GM06990 (cell line): ENCODE measurements around the gene C10orf67.

ENCODE experiments used
- DNase-seq: peaks from one replicate; pipeline ENCODE4 v3.0.0-alpha.2; 2011; ENCODE audit not compliant: insufficient read length; ENCODE audit errors: extremely low read depth
- H3K27me3 ChIP-seq: replicated peaks from 2 replicates; pipeline ENCODE4 v1.6.0; 2011; ENCODE audit warnings: low read length; ENCODE audit not compliant: control insufficient read depth, insufficient read depth
- H3K36me3 ChIP-seq: 2 replicates; pipeline ENCODE4 v1.5.1; 2011; ENCODE audit warnings: low read length; ENCODE audit not compliant: control insufficient read depth, insufficient read depth
- H3K4me3 ChIP-seq: replicated peaks from 2 replicates; pipeline ENCODE4 v1.5.1; 2011; ENCODE audit warnings: low read depth, mild to moderate bottlenecking, control low read depth, low read length
- TF ChIP-seq, protein P1 (sequence below): IDR thresholded peaks from 2 replicates; pipeline ENCODE4 v1.5.1; 2011; ENCODE audit warnings: low read length, control low read depth, mild to moderate bottlenecking, inconsistent platforms; ENCODE audit not compliant: insufficient read depth, poor library complexity, severe bottlenecking

Gene C10orf67

DNA sequence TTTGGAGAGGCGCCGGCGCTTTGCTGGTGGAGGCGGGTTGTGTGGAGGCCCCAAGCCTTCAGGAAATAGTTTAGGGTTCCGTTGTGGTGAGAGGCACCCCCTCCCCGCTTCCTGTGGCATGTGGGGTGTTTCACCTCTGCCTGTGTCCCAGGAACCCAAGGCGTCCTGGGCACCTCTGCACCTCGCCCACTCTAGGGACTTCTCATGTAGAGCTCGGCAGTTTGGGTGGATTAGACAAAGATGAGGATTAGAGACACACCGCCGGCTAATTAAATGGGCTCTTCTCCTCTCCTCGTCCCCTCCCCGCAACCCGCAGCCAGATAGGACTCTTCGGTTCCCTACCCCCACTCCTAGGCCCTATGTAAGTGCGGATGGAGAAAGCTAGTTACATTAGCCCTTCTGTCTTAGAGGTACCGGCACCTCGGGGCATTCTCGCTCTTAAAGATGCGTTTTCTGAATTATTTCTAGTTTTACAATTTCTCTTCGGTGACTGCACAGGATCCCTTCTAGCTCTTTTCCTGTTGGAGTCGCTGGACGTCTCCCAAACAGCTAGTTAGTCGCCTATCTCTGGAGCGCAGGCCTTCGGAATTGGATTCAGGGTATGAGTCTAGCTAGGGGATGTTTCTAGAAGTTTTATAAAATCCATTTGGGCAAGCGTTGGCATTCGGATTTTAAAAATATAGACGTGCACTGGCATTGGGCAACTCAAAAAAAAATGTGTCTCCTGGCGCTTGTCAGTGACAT, 144.7 kb downstream of the C10orf67 start:
- Histone ChIP-seq H3K27me3 (peaks cover 2% of the 10 kb centered on the region), H3K36me3 (no peaks in the 10 kb centered on the region), H3K4me3 (no peak overlapping the region)
- no peak for DNase-seq
- TF ChIP-seq, protein P1, sequence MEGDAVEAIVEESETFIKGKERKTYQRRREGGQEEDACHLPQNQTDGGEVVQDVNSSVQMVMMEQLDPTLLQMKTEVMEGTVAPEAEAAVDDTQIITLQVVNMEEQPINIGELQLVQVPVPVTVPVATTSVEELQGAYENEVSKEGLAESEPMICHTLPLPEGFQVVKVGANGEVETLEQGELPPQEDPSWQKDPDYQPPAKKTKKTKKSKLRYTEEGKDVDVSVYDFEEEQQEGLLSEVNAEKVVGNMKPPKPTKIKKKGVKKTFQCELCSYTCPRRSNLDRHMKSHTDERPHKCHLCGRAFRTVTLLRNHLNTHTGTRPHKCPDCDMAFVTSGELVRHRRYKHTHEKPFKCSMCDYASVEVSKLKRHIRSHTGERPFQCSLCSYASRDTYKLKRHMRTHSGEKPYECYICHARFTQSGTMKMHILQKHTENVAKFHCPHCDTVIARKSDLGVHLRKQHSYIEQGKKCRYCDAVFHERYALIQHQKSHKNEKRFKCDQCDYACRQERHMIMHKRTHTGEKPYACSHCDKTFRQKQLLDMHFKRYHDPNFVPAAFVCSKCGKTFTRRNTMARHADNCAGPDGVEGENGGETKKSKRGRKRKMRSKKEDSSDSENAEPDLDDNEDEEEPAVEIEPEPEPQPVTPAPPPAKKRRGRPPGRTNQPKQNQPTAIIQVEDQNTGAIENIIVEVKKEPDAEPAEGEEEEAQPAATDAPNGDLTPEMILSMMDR, result no peak

DNA sequence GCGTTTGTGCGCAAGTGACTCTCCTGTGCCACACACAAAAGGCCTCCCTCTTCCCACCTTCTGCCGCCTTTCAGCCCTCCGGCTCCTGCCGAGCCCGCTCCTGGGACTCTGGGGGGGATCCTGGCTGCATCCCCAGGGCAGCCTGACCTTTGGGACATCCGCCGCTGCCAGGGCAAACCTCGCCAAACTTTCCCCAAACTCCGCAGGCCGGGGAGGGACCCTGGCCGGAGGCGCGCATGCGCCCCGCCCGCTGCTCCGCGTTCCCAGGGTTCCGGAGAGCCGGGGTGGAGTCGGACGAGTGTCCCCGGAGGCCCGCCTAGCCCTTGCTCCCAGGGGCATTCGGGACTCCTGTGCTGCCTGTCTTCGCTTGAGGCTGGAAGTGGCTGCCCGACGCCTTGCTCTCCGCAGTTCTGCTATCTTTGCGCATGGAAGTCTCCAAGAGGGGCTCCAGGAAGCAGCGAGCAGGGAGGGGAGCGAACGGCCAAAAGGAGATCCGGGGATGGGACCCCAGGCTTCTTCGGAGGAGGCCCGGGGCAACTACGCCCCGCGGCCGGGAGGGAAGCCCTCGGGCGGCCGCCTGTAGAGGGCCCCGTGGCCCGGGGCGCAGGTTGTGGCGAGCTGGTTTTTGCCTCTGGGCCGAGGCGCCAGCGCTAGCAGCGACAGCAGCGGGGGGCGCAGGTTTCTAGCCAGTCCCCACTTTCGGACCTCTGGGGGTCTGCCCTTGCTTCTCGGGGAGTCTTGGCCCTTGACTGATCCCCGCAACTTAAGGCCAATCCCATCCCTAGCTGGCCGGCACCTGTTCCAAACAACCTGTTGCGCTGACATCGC, 145.4 kb downstream of the C10orf67 start:
- Histone ChIP-seq H3K4me3 (no peak overlapping the region), H3K27me3 (peaks cover 2% of the 10 kb centered on the region), H3K36me3 (no peaks in the 10 kb centered on the region)
- TF ChIP-seq, protein P1, result no peak
- DNase-seq, result peak; percentile 29

DNA sequence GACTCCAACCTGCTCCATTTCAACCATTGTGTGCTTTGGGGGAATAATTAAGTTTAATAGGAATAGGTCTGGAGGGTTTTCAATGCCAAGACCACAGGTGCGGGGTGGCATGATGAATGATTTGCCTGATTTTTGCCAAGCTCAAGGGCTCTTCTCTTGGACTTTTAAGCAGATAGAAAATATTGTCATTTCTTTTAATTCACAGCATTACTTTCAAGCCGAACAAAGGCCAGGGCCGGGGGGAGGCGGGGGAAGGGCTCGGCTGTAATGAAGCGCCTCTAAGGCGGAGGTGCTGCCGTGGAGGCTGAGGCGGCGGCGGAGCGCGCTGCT, 146.0 kb downstream of the C10orf67 start:
- TF ChIP-seq, protein P1, result no peak
- Histone ChIP-seq H3K36me3 (no peaks in the 10 kb centered on the region), H3K4me3 (no peak overlapping the region), H3K27me3 (peaks cover 2% of the 10 kb centered on the region)
- DNase-seq, result no peak

DNA sequence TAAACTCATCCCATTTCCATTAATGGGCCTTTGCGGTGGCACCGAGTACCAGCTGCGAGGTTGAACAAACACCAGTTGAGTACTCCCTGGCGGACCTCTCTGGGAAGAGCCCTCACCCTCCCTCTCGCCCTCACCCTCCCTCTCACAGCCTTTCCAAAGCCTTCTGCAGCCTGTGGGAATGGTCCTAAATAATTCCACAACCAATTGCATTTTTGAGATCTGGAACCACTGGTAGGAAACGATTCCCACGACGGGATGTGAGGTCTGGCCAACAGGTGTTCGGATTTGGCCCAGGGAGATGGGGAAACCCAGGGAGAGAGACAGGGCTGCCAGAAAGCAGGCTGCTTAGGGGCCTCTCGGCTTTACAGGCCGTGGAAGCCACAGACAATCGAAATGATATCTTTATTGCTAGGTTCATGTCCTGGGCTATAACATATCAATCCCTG, 147.2 kb downstream of the C10orf67 start:
- Histone ChIP-seq H3K27me3 (peaks cover 3% of the 10 kb centered on the region), H3K36me3 (no peaks in the 10 kb centered on the region), H3K4me3 (no peak overlapping the region)
- TF ChIP-seq, protein P1, result no peak
- DNase-seq, result no peak

DNA sequence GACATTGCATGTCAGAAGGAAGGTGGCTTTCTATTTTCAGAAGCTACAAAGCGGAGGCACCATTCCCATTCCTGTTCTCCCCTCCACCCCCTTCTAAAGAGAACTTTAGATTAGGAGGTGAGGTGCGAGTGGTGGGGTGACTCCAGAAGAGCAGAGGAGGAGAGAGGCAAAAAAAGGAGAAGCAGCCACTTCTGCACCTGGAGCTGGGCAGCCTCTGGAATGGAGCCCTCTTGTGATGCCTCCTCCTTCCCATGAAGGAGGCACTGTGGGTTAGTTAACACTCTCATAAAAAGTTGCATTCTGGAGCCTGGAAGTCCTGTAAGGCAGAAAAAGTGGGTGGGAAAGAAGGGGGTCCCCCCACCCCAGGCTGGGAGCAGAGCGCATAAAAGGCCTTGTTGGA, 147.7 kb downstream of the C10orf67 start:
- peaks cover 3% of the 10 kb centered on the region for H3K27me3 ChIP-seq
- no peak for DNase-seq
- H3K36me3 ChIP-seq, result no peaks in the 10 kb centered on the region
- TF ChIP-seq, protein P1, result no peak
- H3K4me3 ChIP-seq, result no peak overlapping the region
